H1 (cell line): Measurements from ENCODE around the gene GRK5. TPM values are rescaled to one million over a fixed set of nuclear protein-coding genes. Genes with fewer than 3 reads are reported as not detected.

Experiments
- CTCF ChIA-PET: fragments of 300-600 bp; sonication (Branson Sonifier 250); formaldehyde crosslinking; loops from one replicate; lab custom pipeline; 2021; ENCODE audit not compliant: partially characterized antibody; lab: Charles Lee
- POLR2A ChIA-PET: fragments of 300-600 bp; sonication (Branson Sonifier 250); formaldehyde crosslinking; loops from one replicate; lab custom pipeline; 2021; ENCODE audit warnings: inconsistent platforms; ENCODE audit not compliant: partially characterized antibody; lab: Charles Lee
- DNase-seq, 2 experiments: peaks; one replicate each; pipeline versions ENCODE4 v3.0.0 to v3.0.0-alpha.2; 2010 to 2022; ENCODE audit warnings: low spot score in 2 of 2, low read depth in 1 of 2, mixed read lengths in 1 of 2
- FAIRE-seq: peaks from 2 replicates; lab custom pipeline; 2011; peaks lifted over from hg19 to GRCh38; lab: Jason Lieb, UNC
- H2AFZ ChIP-seq: 2 replicates; pipeline ENCODE4 v1.8.1; 2012; ENCODE audit warnings: low read length, inconsistent platforms
- H2AK5ac ChIP-seq: 2 replicates; pipeline ENCODE4 v1.6.1; 2013; ENCODE audit warnings: low read depth, low read length
- H2BK120ac ChIP-seq: replicated peaks from 2 replicates; pipeline ENCODE3; 2013; ENCODE audit warnings: low read depth, low read length, inconsistent platforms
- H2BK12ac ChIP-seq: 2 replicates; pipeline ENCODE4 v1.6.1; 2013; ENCODE audit warnings: low read depth, low read length
- H2BK15ac ChIP-seq: 2 replicates; pipeline ENCODE4 v1.6.1; 2013; ENCODE audit warnings: low read length
- H2BK20ac ChIP-seq: 2 replicates; pipeline ENCODE4 v1.6.1; 2013; ENCODE audit warnings: low read length
- H2BK5ac ChIP-seq: 2 replicates; pipeline ENCODE4 v1.6.1; 2013; ENCODE audit warnings: low read depth, low read length
- H3K14ac ChIP-seq: 2 replicates; pipeline ENCODE4 v1.6.1; 2013; ENCODE audit warnings: inconsistent platforms; ENCODE audit not compliant: insufficient read length
- H3K18ac ChIP-seq: 2 replicates; pipeline ENCODE4 v1.6.1; 2013; ENCODE audit warnings: low read length; ENCODE audit errors: extremely low read depth
- H3K23ac ChIP-seq: 2 replicates; pipeline ENCODE4 v1.6.1; 2013; ENCODE audit warnings: inconsistent platforms; ENCODE audit not compliant: insufficient read length
- H3K23me2 ChIP-seq: 2 replicates; pipeline ENCODE4 v1.6.1; 2013; ENCODE audit warnings: low read depth, low read length
- H3K27ac ChIP-seq: 2 replicates; pipeline ENCODE4 v1.6.1; 2011; ENCODE audit warnings: low read depth, low read length, inconsistent platforms
- H3K27me3 ChIP-seq, 4 experiments: replicated peaks in 1 of 4; 1 replicate in 1 of 4; 2 replicates in 3 of 4; pipeline versions ENCODE4 v1.6.1 to v1.8.1; 2011 to 2013; ENCODE audit warnings: low read length in 3 of 4, mild to moderate bottlenecking in 3 of 4, inconsistent platforms in 2 of 4, mixed read lengths in 2 of 4, moderate library complexity in 1 of 4; ENCODE audit not compliant: control insufficient read depth in 3 of 4, insufficient read depth in 3 of 4; ENCODE audit errors: extremely low read depth in 1 of 4
- H3K36me3 ChIP-seq, 4 experiments: 2 replicates each; pipeline versions ENCODE4 v1.6.1 to v1.8.1; 2011 to 2013; ENCODE audit warnings: mild to moderate bottlenecking in 4 of 4, low read length in 3 of 4, moderate library complexity in 2 of 4, control low read depth in 1 of 4, inconsistent platforms in 1 of 4; ENCODE audit not compliant: insufficient read depth in 4 of 4, control insufficient read depth in 2 of 4
- H3K4ac ChIP-seq: replicated peaks from 2 replicates; pipeline ENCODE3; 2013; ENCODE audit warnings: low read length, low read depth, mixed read lengths, inconsistent platforms; ENCODE audit not compliant: insufficient read length
- H3K4me1 ChIP-seq, 4 experiments: replicated peaks in 1 of 4; 1 replicate in 1 of 4; 2 replicates in 3 of 4; pipeline versions ENCODE4 v1.6.1 to v1.8.1; 2011 to 2013; ENCODE audit warnings: low read length in 3 of 4, inconsistent platforms in 2 of 4, mixed read lengths in 1 of 4; ENCODE audit not compliant: insufficient read depth in 4 of 4, control insufficient read depth in 3 of 4
- H3K4me2 ChIP-seq, 2 experiments: 2 replicates each; pipeline versions ENCODE4 v1.6.1 to v1.8.1; 2011 to 2013; ENCODE audit warnings: low read depth in 2 of 2, low read length in 2 of 2, control low read depth in 1 of 2, inconsistent platforms in 1 of 2, mild to moderate bottlenecking in 1 of 2; ENCODE audit not compliant: insufficient read depth in 1 of 2
- H3K4me3 ChIP-seq, 4 experiments: fragments of 200-600, 300-600 bp in 1 of 4; sonication (generic), shearing (Covaris generic), sonication (Bioruptor Twin) in 1 of 4; 2 replicates each; pipeline versions ENCODE4 v1.5.1 to v1.8.1; 2011 to 2016; ENCODE audit warnings: low read length in 4 of 4, low read depth in 3 of 4, control low read depth in 2 of 4, inconsistent platforms in 2 of 4, mild to moderate bottlenecking in 2 of 4, mixed read lengths in 1 of 4, moderate library complexity in 1 of 4; ENCODE audit not compliant: insufficient read depth in 2 of 4; ENCODE audit errors: extremely low read depth in 1 of 4
- H3K56ac ChIP-seq: replicated peaks from 2 replicates; pipeline ENCODE3; 2013; ENCODE audit warnings: low read depth, mild to moderate bottlenecking, mixed read lengths, low read length, inconsistent platforms; ENCODE audit not compliant: insufficient read length
- H3K79me1 ChIP-seq: 2 replicates; pipeline ENCODE4 v1.6.1; 2013; ENCODE audit warnings: low read depth, low read length, control low read depth
- H3K79me2 ChIP-seq, 2 experiments: 2 replicates each; pipeline versions ENCODE4 v1.6.1 to v1.8.1; 2012 to 2013; ENCODE audit warnings: low read length in 2 of 2, mild to moderate bottlenecking in 2 of 2, inconsistent platforms in 1 of 2; ENCODE audit not compliant: insufficient read depth in 2 of 2, control insufficient read depth in 1 of 2
- H3K9ac ChIP-seq, 4 experiments: replicated peaks in 1 of 4; 1 replicate in 1 of 4; 2 replicates in 3 of 4; pipeline versions ENCODE4 v1.6.1 to v1.8.1; 2011 to 2013; ENCODE audit warnings: low read depth in 3 of 4, low read length in 3 of 4, control low read depth in 2 of 4, mild to moderate bottlenecking in 2 of 4, moderate library complexity in 2 of 4, inconsistent platforms in 1 of 4; ENCODE audit errors: extremely low read depth in 1 of 4
- H3K9me3 ChIP-seq, 2 experiments: 2 replicates each; pipeline versions ENCODE4 v1.6.1 to v1.8.1; 2012 to 2013; ENCODE audit warnings: mild to moderate bottlenecking in 2 of 2, moderate library complexity in 2 of 2, control low read depth in 1 of 2, inconsistent platforms in 1 of 2, low read depth in 1 of 2, low read length in 1 of 2, mixed read lengths in 1 of 2; ENCODE audit not compliant: insufficient read depth in 2 of 2
- H4K20me1 ChIP-seq, 2 experiments: replicated peaks in 1 of 2; 2 replicates each; pipeline versions ENCODE3 to v1.8.1; 2011 to 2013; ENCODE audit warnings: inconsistent platforms in 2 of 2, low read length in 2 of 2, mild to moderate bottlenecking in 1 of 2; ENCODE audit not compliant: insufficient read depth in 2 of 2, control insufficient read depth in 1 of 2
- H4K5ac ChIP-seq: 2 replicates; pipeline ENCODE4 v1.6.1; 2013; ENCODE audit warnings: low read length, low read depth, mixed read lengths, inconsistent platforms; ENCODE audit not compliant: insufficient read length
- H4K8ac ChIP-seq: 2 replicates; pipeline ENCODE4 v1.8.0; 2013; ENCODE audit warnings: mild to moderate bottlenecking, moderate library complexity, low read length, inconsistent platforms; ENCODE audit not compliant: insufficient read depth; ENCODE audit errors: extremely low read depth
- H4K91ac ChIP-seq: replicated peaks from 2 replicates; pipeline ENCODE3; 2013; ENCODE audit warnings: low read length, mixed read lengths, inconsistent platforms; ENCODE audit not compliant: insufficient read length
- BCL11A ChIP-seq, 2 experiments: IDR thresholded peaks; one replicate each; pipeline ENCODE4 v1.6.1; 2011; ENCODE audit warnings: low read depth in 2 of 2, low read length in 2 of 2, mild to moderate bottlenecking in 2 of 2
- CBX8 ChIP-seq: fragments of 300-800, 300-1000 bp; sonication (generic); IDR thresholded peaks from 2 replicates; pipeline ENCODE4 v1.7.1; 2016; ENCODE audit warnings: low read depth, low read length, borderline replicate concordance
- KDM1A ChIP-seq: fragments of 200-600, 300-600 bp; sonication (generic); IDR thresholded peaks from 2 replicates; pipeline ENCODE4 v1.7.1; 2016; ENCODE audit warnings: mild to moderate bottlenecking, low read length, borderline replicate concordance
- NANOG ChIP-seq: IDR thresholded peaks from 2 replicates; pipeline ENCODE4 v1.6.1; 2011; ENCODE audit warnings: low read length, low read depth, mild to moderate bottlenecking, inconsistent platforms; ENCODE audit not compliant: insufficient read depth, poor library complexity, severe bottlenecking
- RNF2 ChIP-seq: fragments of 200-900, 300-1000 bp; sonication (generic); IDR thresholded peaks from 2 replicates; pipeline ENCODE4 v1.7.1; 2016; ENCODE audit warnings: borderline replicate concordance, low read depth, mild to moderate bottlenecking, antibody characterized with exemption, low read length; ENCODE audit not compliant: poor library complexity, severe bottlenecking; ENCODE audit errors: missing control alignments
- RXRA ChIP-seq: IDR thresholded peaks from 2 replicates; pipeline ENCODE4 v1.6.1; 2011; ENCODE audit warnings: low read depth, mild to moderate bottlenecking, low read length, moderate library complexity; ENCODE audit not compliant: insufficient read depth
- SAP30 ChIP-seq: fragments of 300-600 bp; sonication (generic); IDR thresholded peaks from 2 replicates; pipeline ENCODE4 v1.7.1; 2012; ENCODE audit warnings: low read length, moderate library complexity, mild to moderate bottlenecking, inconsistent platforms; ENCODE audit not compliant: insufficient read depth, insufficient replicate concordance
- SIN3A ChIP-seq, 2 experiments: IDR thresholded peaks in 1 of 2; conservative IDR thresholded peaks in 1 of 2; 2 replicates each; pipeline ENCODE4 v1.6.1; 2011 to 2012; ENCODE audit warnings: low read length in 2 of 2, improper control_type of control experiment in 1 of 2, low read depth in 1 of 2, mild to moderate bottlenecking in 1 of 2
- SP1 ChIP-seq: IDR thresholded peaks from 2 replicates; pipeline ENCODE4 v1.6.1; 2011; ENCODE audit warnings: low read depth, low read length
- SP2 ChIP-seq: IDR thresholded peaks from 2 replicates; pipeline ENCODE4 v1.6.1; 2012; ENCODE audit warnings: mild to moderate bottlenecking, low read length, inconsistent platforms
- WGBS, 2 experiments: shearing (Covaris generic) in 1 of 2; methylation state at CpG; one replicate each; pipeline versions ENCODE4 v1.1.6 to v1.1.7; 2013 to 2015; ENCODE audit warnings: low lambda C conversion rate in 2 of 2, mixed read lengths in 2 of 2, inconsistent platforms in 1 of 2, low coverage in 1 of 2, missing lambda C conversion rate in 1 of 2; ENCODE audit not compliant: insufficient replicate concordance in 2 of 2, insufficient coverage in 1 of 2, insufficient read length in 1 of 2; ENCODE audit errors: extremely low coverage in 1 of 2, missing lambda C conversion rate in 1 of 2; 5-methylcytosine and 5-hydroxymethylcytosine counted together
- polyA plus RNA-seq, 7 experiments: library from polyadenylated mRNA; depleted of rRNA in 3 of 7; stranded (reverse) in 5 of 7; unstranded in 2 of 7; fragments of >200 nt in 5 of 7; fragments of 200-250 nt in 2 of 7; gene quantifications; 1 replicate in 5 of 7; 2 replicates in 1 of 7; 4 replicates in 1 of 7; pipeline versions ENCODE4 v1.2.1 to v1.2.3, GENCODE V29; 2011 to 2013; ENCODE audit warnings: missing spikeins in 2 of 7, mixed read lengths in 2 of 7
- total RNA-seq: library from RNA; stranded (reverse); fragmentation: NEBNext Ultra II Directional; extraction: Animal tissue kit (Norgen Biotek cat#: 25700); gene quantifications from 2 replicates; pipeline ENCODE4 v1.2.1, GENCODE V29; 2021

The GRK5 gene
- total and polyA plus RNA-seq, 2 of the 8 experiments (the other 6 are each of a cell fraction or from before 2014, with no cell fraction given) = 0.54 to 2.5 TPM

GRCh38 chr10:119428789-119429188, 221.4 kb downstream of the GRK5 start:
- H2BK15ac ChIP-seq = no peak overlapping the region
- H2AK5ac ChIP-seq = no peak overlapping the region
- H3K79me1 ChIP-seq = no peaks in the 10 kb centered on the region

More at GRCh38 chr10:119428789-119429188, 221.4 kb downstream of the GRK5 start:
- Histone ChIP-seq H3K9me3 (no peaks in the 10 kb centered on the region), H3K14ac (no peak overlapping the region), H4K5ac (no peak overlapping the region), H3K4me2 (no peak overlapping the region), H3K27ac (no peak overlapping the region), H4K20me1 (peaks cover 0 to 9% of the 10 kb centered on the region in 2 experiments), H3K9ac (no peak overlapping the region), H4K8ac (no peak overlapping the region), H3K4me3 (no peak overlapping the region), H3K4me1 (no peaks in the 10 kb centered on the region; a peak in 1 of 7 replicates), H3K23me2 (peaks cover 4% of the 10 kb centered on the region; the same call in 1 of the 2 replicates), H3K36me3 (no peaks in the 10 kb centered on the region; a peak in 1 of 8 replicates), H2BK20ac (no peak overlapping the region), H2AFZ (no peak overlapping the region), H3K23ac (no peak overlapping the region), H2BK120ac (no peak overlapping the region), H4K91ac (no peak overlapping the region), H3K4ac (no peak overlapping the region), H3K18ac (no peak overlapping the region), H3K79me2 (no peaks in the 10 kb centered on the region), H3K56ac (no peak overlapping the region), H2BK5ac (no peak overlapping the region), H2BK12ac (no peak overlapping the region), H3K27me3 (no peaks in the 10 kb centered on the region)
- TF ChIP-seq SAP30 (no peak), NANOG (no peak), RXRA (no peak), KDM1A (no peak), BCL11A (IDR thresholded peaks at IDR 0.05; ENCODE audit: low read depth in 2 of 2, low read length in 2 of 2) (no peak), CBX8 (no peak), SP1 (no peak), SIN3A (conservative IDR thresholded peaks at IDR 0.05 in 1 of 2, IDR thresholded peaks at IDR 0.05 in 1 of 2; ENCODE audit: low read depth in 1 of 2, low read length in 2 of 2) (no peak), RNF2 (no peak), SP2 (no peak)
- FAIRE-seq (no peak), DNase-seq (no peak)
- ChIA-PET POLR2A (no interaction called here), CTCF (interaction anchor here (0.8 to 2.4 kb wide), 3 partner anchors 10 to 230 kb away, joined by 4 to 8 read pairs (median 4); partner anchors contain the start of gene GRK5)
- 95% methylated on average over 14 of the region's 14 CpGs; no CpG with 5 or more reads in 1 of the 2 experiments for WGBS, 2 experiments
